Daoy (cell line): ENCODE measurements around the gene SOX5. TPM values are rescaled to one million over a fixed set of nuclear protein-coding genes. Genes with fewer than 3 reads are reported as not detected.

Source experiments
- DNase-seq: peaks from one replicate; pipeline ENCODE4 v3.0.0-alpha.2; 2015; ENCODE audit warnings: low read depth
- total RNA-seq: library from RNA; depleted of rRNA; stranded (reverse); fragments of >200 nt; shearing (Covaris generic); gene quantifications from 2 replicates; pipeline ENCODE4 v1.2.3, GENCODE V29; 2014

SOX5 gene
- total RNA-seq, 1 experiment from 2014 or later = 2.0 TPM

DNA sequence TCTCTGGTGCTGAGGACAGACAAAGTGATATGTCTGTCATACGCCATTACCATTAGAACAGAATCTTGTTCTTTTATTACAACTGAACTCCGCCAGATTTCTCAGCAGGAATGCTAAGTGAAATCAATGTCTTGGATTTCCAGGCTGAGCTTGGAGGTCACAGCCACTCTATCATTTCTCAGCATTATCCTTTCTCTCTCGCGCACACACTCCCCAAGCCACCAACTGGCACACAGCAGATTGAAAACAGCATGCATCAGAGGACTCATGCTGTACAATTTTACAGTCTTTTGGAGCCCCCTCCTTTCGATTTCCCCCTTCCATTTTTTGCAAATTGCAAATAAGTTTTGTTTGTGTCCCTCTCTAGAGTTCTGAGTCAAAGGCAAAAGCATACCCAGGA, 348.6 kb downstream of the SOX5 start:
- no peak for DNase-seq

- no peak for DNase-seq
These were observed 352.9 kb downstream of the SOX5 start for GRCh38 chr12:23596568-23596967.

DNA sequence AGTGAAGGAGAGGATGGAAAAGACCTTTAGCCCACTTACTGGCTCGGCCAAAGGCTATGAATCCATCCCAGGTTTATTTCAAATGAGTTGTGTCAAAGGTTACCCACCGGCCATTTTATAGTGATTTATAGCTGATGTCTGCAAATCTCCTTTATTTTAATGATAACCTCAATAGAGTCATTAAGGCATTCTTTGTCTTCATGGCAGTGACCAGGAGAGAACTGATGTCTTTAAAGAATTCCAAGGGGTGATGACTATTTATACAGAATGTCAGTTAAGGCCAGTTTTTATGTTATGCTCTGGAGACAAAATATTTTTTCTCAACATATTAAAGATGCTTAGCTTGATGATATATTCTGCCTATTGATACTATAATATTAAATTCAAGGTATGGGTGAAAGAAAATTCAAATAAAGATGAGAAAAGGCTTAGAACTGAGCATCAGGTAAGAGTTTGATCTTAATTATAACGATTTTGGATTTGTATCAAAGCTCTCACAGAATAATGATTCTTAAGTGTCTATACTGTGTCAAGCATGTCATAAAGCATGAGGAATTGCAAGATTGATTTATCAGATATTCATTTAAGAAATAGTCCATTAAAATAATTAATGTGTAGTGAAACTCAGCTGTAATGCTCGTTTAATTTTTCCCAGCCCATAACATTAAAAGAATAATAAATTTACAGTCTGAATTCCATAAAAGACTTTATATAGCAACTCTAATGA, 361.5 kb downstream of the SOX5 start:
- no peak for DNase-seq

DNA sequence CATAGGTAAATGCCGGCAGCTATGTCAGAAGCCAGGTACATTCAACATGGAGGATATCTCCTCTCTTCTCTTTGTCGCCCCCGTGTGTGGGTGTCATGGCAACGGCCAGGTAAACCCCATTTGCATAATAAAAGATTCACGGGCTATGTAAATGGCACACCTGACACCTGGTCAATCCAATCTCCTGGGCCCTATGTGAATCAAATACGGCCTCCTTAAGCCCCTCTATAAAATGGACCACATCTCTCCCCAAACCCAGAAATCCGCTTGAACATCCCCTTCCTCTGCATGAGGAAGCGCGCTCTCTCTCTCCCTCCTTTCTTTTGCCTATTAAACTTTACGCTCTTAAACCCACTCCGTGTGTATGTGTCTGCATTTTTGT, 363.7 kb downstream of the SOX5 start:
- DNase-seq = no peak

DNA sequence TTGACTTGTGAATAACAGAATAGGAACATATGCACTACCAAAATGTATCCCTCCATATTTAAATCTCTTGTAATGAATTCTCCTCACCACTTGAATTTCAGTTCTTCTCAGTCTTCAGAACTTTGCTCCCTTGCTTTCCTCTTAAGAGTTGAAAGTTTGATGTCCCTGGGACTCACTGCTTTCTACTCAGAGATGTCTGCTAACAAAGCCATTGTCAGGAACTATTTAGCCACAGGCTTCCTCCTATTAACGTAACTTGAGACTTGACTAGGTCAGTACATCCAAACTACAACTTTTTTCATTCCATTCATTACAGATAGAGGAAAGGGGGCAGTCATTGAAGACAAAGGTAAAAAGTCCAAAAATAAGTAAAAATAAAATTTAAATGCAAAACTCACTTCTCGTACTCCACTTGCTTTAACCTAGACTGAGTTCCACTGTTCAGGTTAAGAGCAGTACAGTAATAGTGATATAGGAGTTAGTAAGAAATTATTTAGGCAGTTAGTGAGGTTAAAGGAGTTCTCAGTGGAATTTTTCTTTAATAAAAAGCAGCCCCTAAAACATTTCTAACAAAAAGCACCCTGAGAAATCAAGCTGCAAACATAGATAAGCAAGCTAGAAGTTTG, 364.2 kb downstream of the SOX5 start:
- no peak for DNase-seq

DNA sequence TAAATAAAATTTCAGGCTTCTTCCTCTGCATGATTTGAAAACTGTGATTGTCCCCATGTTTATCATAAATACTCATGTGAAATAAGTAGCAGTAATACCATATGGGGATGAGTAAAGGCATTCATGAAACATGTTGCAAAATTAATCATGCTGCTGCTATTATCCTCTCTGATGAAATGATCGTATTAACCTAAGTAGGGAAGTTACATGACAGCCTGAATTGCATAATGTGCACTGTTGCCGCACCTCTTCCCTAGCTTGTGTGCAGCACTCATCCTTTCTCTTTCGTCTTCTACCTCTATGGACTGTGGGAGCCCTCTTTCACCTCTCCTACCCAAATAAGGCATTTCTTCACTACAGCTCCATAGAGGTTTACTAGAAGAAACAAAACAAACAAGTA, 367.6 kb downstream of the SOX5 start:
- DNase-seq = no peak

GRCh38 chr12:23579257-23579656, 370.2 kb downstream of the SOX5 start:
- no peak for DNase-seq

DNA sequence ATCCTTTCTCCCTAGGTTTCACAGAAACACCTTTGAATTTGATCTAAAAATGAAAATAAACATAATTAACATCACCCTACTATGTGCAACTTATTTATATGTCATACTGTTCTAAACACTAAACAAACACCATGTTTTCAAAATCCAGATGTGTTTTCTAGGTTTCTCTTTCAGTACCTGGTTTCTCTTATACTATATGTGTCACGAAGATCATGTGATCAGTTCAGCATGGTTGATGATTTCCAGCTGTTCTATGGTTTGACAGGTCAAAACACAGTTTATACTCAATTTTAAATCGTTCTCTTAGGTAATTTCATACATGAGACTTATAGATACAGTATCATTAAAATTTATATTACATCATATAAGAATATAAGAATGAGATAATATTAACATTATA, 373.1 kb downstream of the SOX5 start:
- DNase-seq = no peak

DNA sequence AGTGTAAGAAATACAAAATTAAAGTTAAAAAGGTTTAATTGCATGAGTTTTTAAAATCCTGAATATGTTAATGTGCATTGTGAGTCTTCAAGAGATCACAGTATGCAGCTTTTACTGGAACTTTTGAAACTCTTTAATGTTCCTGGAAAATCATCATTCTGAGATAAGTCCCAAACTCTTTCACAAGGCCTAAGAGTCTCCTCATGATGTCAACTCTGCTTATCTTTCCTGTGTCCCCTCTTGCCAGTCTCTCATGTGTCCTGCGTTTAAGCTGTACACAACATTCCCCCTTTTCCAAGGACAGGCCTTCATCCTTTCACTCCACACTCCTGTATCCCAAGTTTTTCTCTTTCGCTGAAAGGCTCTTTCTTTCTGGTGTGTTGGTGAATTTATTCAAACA, 380.1 kb downstream of the SOX5 start:
- DNase-seq = no peak

DNA sequence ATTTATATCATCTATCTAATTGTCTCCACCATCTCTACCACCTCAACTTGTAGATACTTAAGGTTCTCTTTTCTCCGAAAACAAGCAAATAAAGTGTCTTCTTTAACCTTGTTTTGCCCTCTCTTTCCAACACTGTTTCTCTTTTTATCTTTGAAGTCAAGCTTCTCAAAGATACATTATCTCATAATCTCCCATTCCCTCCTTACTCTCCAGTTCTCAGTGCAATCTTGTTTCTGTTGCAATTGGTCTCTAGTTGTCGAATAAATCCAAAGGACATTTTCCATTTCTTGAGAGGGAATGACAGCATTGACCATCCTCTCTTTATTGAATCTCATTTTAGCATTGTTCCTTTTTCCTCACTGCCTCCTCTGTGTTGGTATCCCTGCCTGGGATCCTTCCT, 383.3 kb downstream of the SOX5 start:
- no peak for DNase-seq

DNA sequence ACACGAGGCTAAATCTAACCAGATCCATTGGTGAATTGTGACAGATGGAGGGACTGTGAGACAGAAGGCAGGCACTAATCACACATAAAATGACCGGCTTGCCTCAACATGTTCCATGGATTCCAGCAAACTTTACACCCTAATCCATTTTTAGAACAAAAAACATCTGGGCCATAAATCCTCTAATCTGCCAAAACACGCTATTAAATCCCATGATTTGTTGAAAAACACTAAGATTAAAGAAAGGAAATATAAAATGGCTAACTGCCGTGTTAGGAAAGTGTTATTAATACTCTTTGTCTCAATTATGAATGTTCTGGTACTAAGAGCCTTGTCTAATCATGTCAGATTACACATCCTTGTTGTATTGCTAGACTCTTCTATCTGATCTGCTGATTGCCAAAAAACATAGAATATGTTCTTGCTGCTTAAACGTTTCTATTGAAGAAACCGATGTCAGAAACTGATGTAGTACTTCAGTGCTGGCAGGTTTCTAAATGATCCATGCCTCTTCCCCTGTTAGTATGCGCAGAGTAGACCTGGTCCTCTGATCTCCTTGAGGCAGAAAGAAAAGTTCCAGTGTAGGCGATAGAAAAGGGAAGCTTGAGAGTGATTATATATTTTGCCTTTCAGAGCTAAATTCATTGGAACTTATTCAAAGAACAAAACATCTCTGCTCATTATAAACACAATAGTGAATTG, 384.9 kb downstream of the SOX5 start:
- DNase-seq = no peak

GRCh38 chr12:23561364-23562345, 387.8 kb downstream of the SOX5 start:
- DNase-seq = no peak

DNA sequence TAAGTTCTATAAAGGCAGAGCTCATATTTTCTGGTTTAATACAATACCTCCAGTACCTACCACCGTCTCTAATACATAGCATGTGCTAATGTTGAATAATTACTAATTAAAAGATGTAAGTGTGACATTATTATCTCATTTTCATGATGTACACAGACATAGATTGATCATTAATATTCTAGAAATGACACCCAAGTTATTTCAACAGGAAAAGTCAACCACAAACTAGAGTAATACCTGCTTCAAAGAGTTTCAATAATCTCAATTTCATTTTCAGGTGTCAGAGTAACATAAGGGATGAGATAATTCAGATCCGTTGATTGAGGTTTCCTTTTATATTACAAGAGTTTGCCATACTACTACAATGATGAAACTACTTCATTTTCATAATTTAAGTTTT, 388.9 kb downstream of the SOX5 start:
- no peak for DNase-seq

DNA sequence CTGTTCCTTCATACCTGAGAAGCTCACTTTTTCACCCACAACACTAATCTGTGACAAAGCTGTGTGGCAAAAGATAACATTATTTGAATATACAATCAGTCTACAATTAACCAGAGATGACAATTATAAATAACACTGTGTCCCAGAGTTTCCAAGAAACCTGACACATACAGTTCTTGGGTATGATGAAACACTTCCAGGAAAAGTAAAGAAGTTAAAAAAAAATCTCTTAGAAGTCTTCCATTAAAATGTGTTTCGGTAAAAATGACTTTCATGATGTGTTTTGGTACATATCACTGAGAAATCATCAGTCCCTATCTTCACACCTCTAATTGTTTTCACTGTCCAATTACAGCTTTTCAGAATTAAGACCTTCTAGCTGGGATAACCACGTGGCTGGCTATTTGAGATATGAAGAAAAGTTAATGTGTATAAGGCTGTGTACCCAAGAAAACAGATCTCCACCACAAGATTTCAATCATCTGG, 390.2 kb downstream of the SOX5 start:
- DNase-seq = no peak

GRCh38 chr12:23556661-23557060, 392.8 kb downstream of the SOX5 start:
- DNase-seq = no peak

GRCh38 chr12:23555825-23556207, 393.7 kb downstream of the SOX5 start:
- no peak for DNase-seq

GRCh38 chr12:23555180-23555824, 394.2 kb downstream of the SOX5 start:
- no peak for DNase-seq

GRCh38 chr12:23552417-23552816, 397.1 kb downstream of the SOX5 start:
- no peak for DNase-seq

DNA sequence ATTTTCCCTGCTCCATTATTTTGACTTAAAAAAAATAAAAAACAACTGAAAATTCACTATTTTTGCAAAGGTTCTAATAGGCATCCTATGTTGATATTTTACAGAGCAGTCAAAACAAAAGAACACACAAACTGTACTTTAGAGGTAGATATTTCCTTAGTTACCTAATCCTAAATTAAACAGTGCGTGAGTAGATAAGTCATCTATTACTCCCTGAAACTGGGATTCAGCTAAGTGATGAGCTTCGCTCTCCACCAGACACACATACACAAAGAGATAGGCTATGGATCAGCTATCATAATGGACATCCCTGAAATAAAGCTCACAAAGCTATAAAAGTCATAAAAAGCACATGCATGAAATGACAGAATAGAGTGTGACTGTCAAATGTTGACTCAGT, 398.7 kb downstream of the SOX5 start:
- DNase-seq = no peak

GRCh38 chr12:23548742-23549141, 400.7 kb downstream of the SOX5 start:
- no peak for DNase-seq

- DNase-seq = no peak
These were observed 402.7 kb downstream of the SOX5 start for GRCh38 chr12:23546756-23547155.
